ENCODE measurements around the gene KRTAP4-5. TPM values are rescaled to one million over a fixed set of nuclear protein-coding genes. Genes with fewer than 3 reads are reported as not detected.
"Not testable (repeated sequence)": the region's sequence is repeated elsewhere in the genome, so short reads cannot be mapped to it uniquely, and the experiment has no call there.

The KRTAP4-5 gene
- not detected for total RNA-seq
- long read RNA-seq: 0 reads

GRCh38 chr17:41149652-41149985 lies at the start of gene KRTAP4-5:
Gene KRTAP4-5 (minus strand): TSS chr17:41149825. CDS start chr17:41149767, 58 bp downstream.
- DNase-seq: no peak
- intact Hi-C loops (cut with DNase I): no loop called here
- ATAC-seq (ENCODE audit: poor library complexity): no peak

GRCh38 chr17:41196068-41196467 lies 46.4 kb upstream of the KRTAP4-5 start:
- ATAC-seq (ENCODE audit: poor library complexity): no peak
- no peak for DNase-seq
- intact Hi-C loops (cut with DNase I): no loop called here

- DNase-seq (no peak), ATAC-seq (ENCODE audit: poor library complexity) (no peak)
- intact Hi-C loops (cut with DNase I): no loop called here
These were observed 40.7 kb upstream of the KRTAP4-5 start for GRCh38 chr17:41190328-41190727.

DNA sequence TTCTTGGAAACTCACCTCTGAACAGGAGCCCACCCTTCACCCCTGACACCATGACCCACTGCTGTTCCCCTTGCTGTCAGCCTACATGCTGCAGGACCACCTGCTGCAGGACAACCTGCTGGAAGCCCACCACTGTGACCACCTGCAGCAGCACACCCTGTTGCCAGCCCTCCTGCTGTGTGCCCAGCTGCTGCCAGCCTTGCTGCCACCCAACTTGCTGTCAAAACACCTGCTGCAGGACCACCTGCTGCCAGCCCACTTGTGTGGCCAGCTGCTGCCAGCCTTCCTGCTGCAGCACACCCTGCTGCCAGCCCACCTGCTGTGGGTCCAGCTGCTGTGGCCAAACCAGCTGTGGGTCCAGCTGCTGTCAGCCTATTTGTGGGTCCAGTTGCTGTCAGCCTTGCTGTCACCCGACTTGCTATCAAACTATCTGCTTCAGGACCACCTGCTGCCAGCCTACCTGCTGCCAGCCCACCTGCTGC lies 40.3 kb upstream of the KRTAP4-5 start, which contains the start of gene KRTAP9-1:
Gene KRTAP9-1 (plus strand): TSS at position 51 of the 482 bp plus-strand sequence. CDS start 0 bp downstream, at position 51.
- ATAC-seq (ENCODE audit: poor library complexity); DNase-seq; intact Hi-C loops (cut with DNase I): not testable (repeated sequence)

GRCh38 chr17:41186872-41187271 lies 37.2 kb upstream of the KRTAP4-5 start:
- no peak for DNase-seq

DNA sequence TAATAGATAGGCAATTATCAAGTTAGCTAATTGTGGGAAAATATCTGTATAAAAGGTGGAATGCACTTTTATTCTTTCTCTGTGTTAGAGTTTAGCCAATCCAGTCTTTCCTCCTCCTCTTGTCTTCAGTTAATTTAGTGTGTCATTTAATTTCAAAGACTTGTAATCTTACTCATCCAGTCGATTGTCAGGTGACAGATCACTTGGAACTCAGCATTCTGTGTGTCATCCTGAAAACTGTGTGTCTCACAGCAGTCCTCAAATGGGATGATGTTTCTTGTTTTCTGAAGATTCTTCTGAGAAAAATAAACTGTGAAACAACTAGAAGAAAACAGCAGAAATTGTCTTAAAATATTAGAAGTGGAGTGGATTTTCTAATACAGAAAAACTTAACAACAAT lies 35.4 kb upstream of the KRTAP4-5 start:
- intact Hi-C loops (cut with DNase I): no loop called here
- no peak for ATAC-seq (ENCODE audit: poor library complexity)
- no peak for DNase-seq

More at GRCh38 chr17:41186872-41187271, 37.2 kb upstream of the KRTAP4-5 start:
- intact Hi-C loops (cut with DNase I): no loop called here
- no peak for ATAC-seq (ENCODE audit: poor library complexity)

DNA sequence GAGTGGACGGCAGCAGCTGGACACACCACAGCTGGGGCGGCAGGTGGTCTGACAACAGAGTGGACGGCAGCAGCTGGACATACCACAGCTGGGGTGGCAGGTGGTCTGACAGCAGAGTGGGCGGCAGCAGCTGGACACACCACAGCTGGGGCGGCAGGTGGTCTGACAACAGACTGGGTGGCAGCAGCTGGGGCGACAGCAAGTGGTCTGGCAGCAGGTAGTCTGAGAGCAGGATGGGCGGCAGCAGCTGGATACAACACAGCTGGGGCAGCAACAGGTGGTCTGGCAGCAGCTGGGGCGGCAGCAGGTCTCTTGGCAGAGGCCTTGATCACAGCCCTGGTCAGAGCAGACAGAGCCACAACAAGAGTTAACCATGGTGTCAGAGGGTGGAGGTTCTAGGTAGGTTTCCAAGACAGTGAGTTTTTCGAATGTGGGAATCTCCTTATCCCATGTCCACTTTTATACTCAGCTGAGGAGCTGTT lies 34.9 kb upstream of the KRTAP4-5 start, which contains the start of gene KRTAP4-1:
Gene KRTAP4-1 (minus strand): TSS at position 432 of the 482 bp plus-strand sequence. CDS start 57 bp downstream, at position 375.
- intact Hi-C loops (cut with DNase I): no loop called here
- DNase-seq (no peak), ATAC-seq (ENCODE audit: poor library complexity) (no peak)

- DNase-seq: no peak
- no peak for ATAC-seq (ENCODE audit: poor library complexity)
- intact Hi-C loops (cut with DNase I): no loop called here
These were observed 29.4 kb upstream of the KRTAP4-5 start for GRCh38 chr17:41178843-41179616.

- DNase-seq: no peak
- intact Hi-C loops (cut with DNase I): no loop called here
- ATAC-seq (ENCODE audit: poor library complexity): no peak
These were observed 28.7 kb upstream of the KRTAP4-5 start for GRCh38 chr17:41178341-41178740.

GRCh38 chr17:41177727-41178271 lies 28.2 kb upstream of the KRTAP4-5 start, which contains the start of gene KRTAP4-2:
Gene KRTAP4-2 (minus strand): TSS chr17:41178221. CDS start chr17:41178164, 57 bp downstream.
- intact Hi-C loops (cut with DNase I): no loop called here
- ATAC-seq (ENCODE audit: poor library complexity) (no peak), DNase-seq (no peak)

DNA sequence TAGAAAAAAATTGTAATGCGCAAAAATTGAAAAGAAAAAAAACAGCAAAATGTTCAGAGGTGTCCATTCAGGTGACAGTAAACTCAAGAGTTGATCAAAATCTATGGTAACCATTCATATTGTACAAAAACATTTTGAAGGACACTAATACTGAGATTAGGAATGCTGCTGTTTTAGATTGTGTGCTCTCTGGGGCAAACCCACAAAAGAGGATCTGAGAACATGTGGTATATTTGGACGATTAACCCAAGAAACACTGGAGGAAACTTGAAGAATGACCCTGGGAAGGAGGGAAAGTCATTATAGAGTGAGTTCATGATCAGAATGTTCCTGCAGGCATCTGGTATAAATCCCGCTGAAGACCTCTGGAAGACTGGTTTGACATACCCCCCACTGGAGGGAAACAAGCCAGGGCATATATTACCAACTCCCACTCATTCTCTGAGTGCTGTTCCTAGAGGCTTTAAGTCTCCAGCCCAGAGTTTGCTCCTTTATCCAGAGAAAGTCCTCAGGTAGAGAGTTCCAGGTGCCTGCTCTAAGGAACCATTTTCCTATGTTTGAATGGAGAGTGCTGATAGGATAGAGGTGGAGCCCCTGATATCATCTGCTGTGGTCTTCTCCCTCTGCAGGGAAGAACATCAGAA lies 27.2 kb upstream of the KRTAP4-5 start:
- ATAC-seq (ENCODE audit: poor library complexity) (no peak), DNase-seq (no peak)

GRCh38 chr17:41171886-41172285 lies 22.3 kb upstream of the KRTAP4-5 start:
- DNase-seq: no peak
- ATAC-seq (ENCODE audit: poor library complexity): no peak
- intact Hi-C loops (cut with DNase I): no loop called here

More for the DNA sequence above, 27.2 kb upstream of the KRTAP4-5 start:
- intact Hi-C loops (cut with DNase I): no loop called here

GRCh38 chr17:41168121-41168520 lies 18.5 kb upstream of the KRTAP4-5 start, which contains the start of gene KRTAP4-3:
Gene KRTAP4-3 (minus strand): TSS chr17:41168221. CDS start chr17:41168172, 49 bp downstream.
- ATAC-seq (ENCODE audit: poor library complexity) (no peak), DNase-seq (no peak)
- intact Hi-C loops (cut with DNase I): no loop called here

DNA sequence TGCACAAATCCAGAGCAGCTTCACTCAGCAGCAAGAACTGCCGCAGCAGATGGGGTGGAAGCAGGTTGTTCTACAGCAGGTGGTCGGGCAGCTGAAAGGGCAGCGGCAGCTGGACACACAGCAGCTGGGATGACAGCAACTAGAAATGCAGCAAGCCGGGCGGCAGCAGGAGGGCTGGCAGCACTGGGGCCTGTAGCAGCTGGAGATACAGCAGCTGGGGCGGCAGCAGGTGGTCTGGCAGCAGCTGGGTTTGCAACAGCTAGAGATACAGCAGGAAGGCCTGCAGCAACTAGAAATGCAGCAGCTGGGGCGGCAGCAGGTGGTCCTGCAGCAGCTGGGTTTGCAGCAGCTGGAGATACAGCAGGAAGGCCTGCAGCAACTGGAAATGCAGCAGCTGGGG lies 17.9 kb upstream of the KRTAP4-5 start:
- DNase-seq: no peak
- ATAC-seq (ENCODE audit: poor library complexity): no peak
- intact Hi-C loops (cut with DNase I): no loop called here

DNA sequence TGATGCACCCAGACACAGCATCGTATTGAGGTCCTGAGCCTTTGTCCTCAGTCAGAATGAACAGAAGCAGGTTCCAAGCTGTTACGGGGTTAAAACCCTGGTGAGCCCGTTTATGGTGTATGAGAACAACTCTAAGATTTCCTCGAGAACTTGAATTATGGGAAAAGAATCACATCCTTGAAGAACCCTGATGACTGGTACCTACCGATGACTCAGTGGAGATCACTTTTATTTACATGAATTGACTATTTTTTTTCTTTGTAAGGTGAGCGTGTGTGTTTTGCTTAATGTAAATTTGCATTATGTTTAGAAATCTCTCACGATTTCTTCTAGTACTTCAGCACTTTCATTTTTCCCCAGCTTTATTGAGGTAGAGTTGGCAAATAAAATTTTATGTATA lies 14.2 kb upstream of the KRTAP4-5 start:
- DNase-seq (no peak), ATAC-seq (ENCODE audit: poor library complexity) (no peak)
- intact Hi-C loops (cut with DNase I): no loop called here

DNA sequence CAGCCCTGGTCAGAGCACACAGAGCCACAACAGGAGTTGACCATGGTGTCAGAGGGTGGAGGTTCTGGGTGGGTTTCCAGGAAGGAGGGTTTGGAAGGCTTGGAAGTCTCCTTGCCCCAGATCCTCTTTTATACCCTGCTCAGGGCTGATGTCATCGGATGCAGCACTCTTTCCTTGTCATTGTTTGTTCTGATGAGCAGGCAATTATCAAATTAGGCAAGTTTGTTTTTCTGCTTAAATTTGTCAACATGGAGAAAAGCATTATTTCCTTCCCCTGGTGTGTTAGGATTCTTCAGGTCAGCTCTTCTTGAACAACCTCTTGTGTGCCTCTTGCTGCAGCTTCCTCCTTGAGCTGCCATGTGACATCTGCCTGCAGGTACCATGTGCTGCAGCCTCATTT lies 11.0 kb upstream of the KRTAP4-5 start, which contains the start of gene KRTAP4-4:
Gene KRTAP4-4 (minus strand): TSS at position 101 of the 400 bp plus-strand sequence. CDS start 57 bp downstream, at position 44.
- intact Hi-C loops (cut with DNase I): no loop called here
- DNase-seq (no peak), ATAC-seq (ENCODE audit: poor library complexity) (no peak)

DNA sequence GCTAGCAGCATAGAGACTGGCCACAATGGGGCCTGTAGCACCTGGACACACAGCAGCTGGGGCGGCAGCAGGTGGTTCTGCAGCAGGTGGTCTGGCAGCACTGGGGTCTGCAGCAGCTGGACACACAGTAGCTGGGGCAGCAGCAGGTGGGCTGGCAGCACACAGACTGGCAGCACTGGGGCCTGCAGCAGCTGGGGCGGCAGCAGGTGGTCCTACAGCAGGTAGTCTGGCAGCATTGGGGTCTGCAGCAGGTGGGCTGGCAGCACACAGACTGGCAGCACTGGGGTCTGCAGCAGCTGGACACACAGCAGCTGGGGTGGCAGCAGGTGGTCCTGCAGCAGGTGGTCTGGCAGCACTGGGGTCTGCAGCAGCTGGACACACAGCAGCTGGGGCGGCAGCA lies 10.6 kb upstream of the KRTAP4-5 start:
- DNase-seq; intact Hi-C loops (cut with DNase I); ATAC-seq (ENCODE audit: poor library complexity): not testable (repeated sequence)

- ATAC-seq (ENCODE audit: poor library complexity) (no peak), DNase-seq (no peak)
- intact Hi-C loops (cut with DNase I): no loop called here
These were observed 4.2 kb upstream of the KRTAP4-5 start for GRCh38 chr17:41153856-41154255.

DNA sequence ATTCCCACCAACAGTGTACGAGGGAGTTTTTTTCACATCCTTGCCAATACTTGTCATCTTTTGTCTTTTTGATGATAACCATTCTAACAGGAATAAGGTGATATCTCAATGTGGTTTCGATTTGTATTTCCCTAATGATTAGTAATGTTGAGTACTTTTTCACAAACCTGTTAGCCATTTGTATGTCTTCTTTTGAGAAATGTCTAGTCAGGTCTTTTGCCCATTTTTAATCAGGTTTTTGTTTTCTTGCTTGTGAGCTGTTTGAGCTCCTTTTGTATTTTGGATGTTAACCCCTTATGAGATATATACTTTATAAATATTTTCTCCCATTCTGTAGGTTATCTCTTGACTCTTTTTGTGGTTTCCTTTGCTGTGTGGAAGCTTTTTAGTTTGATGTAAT lies 1.9 kb upstream of the KRTAP4-5 start:
- no peak for DNase-seq
- no peak for ATAC-seq (ENCODE audit: poor library complexity)

More for the DNA sequence above, 1.9 kb upstream of the KRTAP4-5 start:
- intact Hi-C loops (cut with DNase I): no loop called here
